Glutamatergic neuron (in vitro differentiated cells): ENCODE measurements around the gene SURF2. TPM values are rescaled to one million over a fixed set of nuclear protein-coding genes. Genes with fewer than 3 reads are reported as not detected.

Experiments
- DNase-seq: peaks from one replicate; pipeline ENCODE4 v3.0.0; 2022
- H3K27ac Mint-ChIP-seq: one replicate; pipeline ENCODE4 v1.8.0; 2020; ENCODE audit warnings: mild to moderate bottlenecking, mixed read lengths, inconsistent platforms; ENCODE audit not compliant: unreplicated experiment
- H3K27me3 Mint-ChIP-seq: one replicate; pipeline ENCODE4 v1.8.0; 2020; ENCODE audit warnings: mild to moderate bottlenecking, moderate library complexity, mixed read lengths, inconsistent platforms; ENCODE audit not compliant: unreplicated experiment
- H3K36me3 Mint-ChIP-seq: one replicate; pipeline ENCODE4 v1.8.0; 2020; ENCODE audit warnings: mild to moderate bottlenecking, mixed read lengths, inconsistent platforms; ENCODE audit not compliant: unreplicated experiment
- H3K4me1 Mint-ChIP-seq: one replicate; pipeline ENCODE4 v1.8.0; 2020; ENCODE audit warnings: mild to moderate bottlenecking, low read depth, mixed read lengths, inconsistent platforms; ENCODE audit not compliant: unreplicated experiment
- H3K4me3 Mint-ChIP-seq: one replicate; pipeline ENCODE4 v1.8.0; 2020; ENCODE audit warnings: mild to moderate bottlenecking, mixed read lengths, inconsistent platforms; ENCODE audit not compliant: unreplicated experiment
- H3K9me3 Mint-ChIP-seq: one replicate; pipeline ENCODE4 v1.8.0; 2020; ENCODE audit warnings: mild to moderate bottlenecking, moderate library complexity, mixed read lengths, inconsistent platforms; ENCODE audit not compliant: unreplicated experiment
- CTCF ChIP-seq: fragments of 200-600 bp; sonication (generic); IDR thresholded peaks from one replicate; pipeline ENCODE4 v1.5.0; 2021; ENCODE audit not compliant: partially characterized antibody, unreplicated experiment
- total RNA-seq: library from RNA; stranded (reverse); fragmentation: NEBNext Ultra II Directional; extraction: Animal tissue kit (Norgen Biotek cat#: 25700); gene quantifications from one replicate; pipeline ENCODE4 v1.2.1, GENCODE V29; 2021; ENCODE audit not compliant: unreplicated experiment

SURF2 gene
- total RNA-seq, 1 donor from 2014 or later: 24.0 TPM

- Mint-ChIP-seq H3K36me3 (no peaks in the 10 kb centered on the region), H3K4me1 (no peaks in the 10 kb centered on the region), H3K4me3 (no peak overlapping the region), H3K27me3 (peaks cover 2% of the 10 kb centered on the region), H3K9me3 (no peaks in the 10 kb centered on the region), H3K27ac (no peak overlapping the region)
- DNase-seq: no peak
- TF ChIP-seq CTCF: no peak
Observed at GRCh38 chr9:133384736-133385321, 28.5 kb downstream of the SURF2 start.

- H3K4me1 Mint-ChIP-seq: no peaks in the 10 kb centered on the region
- H3K36me3 Mint-ChIP-seq: no peaks in the 10 kb centered on the region
- no peak for TF ChIP-seq CTCF
- H3K27ac Mint-ChIP-seq: no peak overlapping the region
- H3K4me3 Mint-ChIP-seq: no peak overlapping the region
- peaks cover 2% of the 10 kb centered on the region for H3K9me3 Mint-ChIP-seq
- H3K27me3 Mint-ChIP-seq: peaks cover 2% of the 10 kb centered on the region
- no peak for DNase-seq
Observed at GRCh38 chr9:133385452-133385851, 29.1 kb downstream of the SURF2 start.

- no peak overlapping the region for H3K27ac Mint-ChIP-seq
- no peak overlapping the region for H3K4me3 Mint-ChIP-seq
Observed at GRCh38 chr9:133386338-133386737, 30.0 kb downstream of the SURF2 start.

GRCh38 chr9:133387680-133388079, 31.3 kb downstream of the SURF2 start:
- H3K27ac Mint-ChIP-seq: no peak overlapping the region
- peaks cover 2% of the 10 kb centered on the region for H3K4me1 Mint-ChIP-seq
- no peak for TF ChIP-seq CTCF
- DNase-seq: no peak
- H3K36me3 Mint-ChIP-seq: no peaks in the 10 kb centered on the region
- peaks cover 5% of the 10 kb centered on the region for H3K27me3 Mint-ChIP-seq
- no peak overlapping the region for H3K4me3 Mint-ChIP-seq
- peaks cover 2% of the 10 kb centered on the region for H3K9me3 Mint-ChIP-seq

More at GRCh38 chr9:133386338-133386737, 30.0 kb downstream of the SURF2 start:
- DNase-seq: no peak
- Mint-ChIP-seq H3K4me1 (no peaks in the 10 kb centered on the region), H3K9me3 (peaks cover 2% of the 10 kb centered on the region), H3K27me3 (peaks cover 2% of the 10 kb centered on the region), H3K36me3 (no peaks in the 10 kb centered on the region)
- no peak for TF ChIP-seq CTCF

GRCh38 chr9:133389025-133389557, 32.7 kb downstream of the SURF2 start:
- Mint-ChIP-seq H3K9me3 (peaks cover 2% of the 10 kb centered on the region), H3K4me3 (no peak overlapping the region), H3K4me1 (peaks cover 2% of the 10 kb centered on the region), H3K36me3 (no peaks in the 10 kb centered on the region), H3K27me3 (peaks cover 5% of the 10 kb centered on the region), H3K27ac (no peak overlapping the region)
- no peak for TF ChIP-seq CTCF
- no peak for DNase-seq
